Activated CD8-positive, alpha-beta memory T cell treated with anti-CD3 and anti-CD28 coated beads, Interleukin-2, amount 50 U/mL, for 24 hours (primary cell): ENCODE data around the gene TAS2R4.
"Not testable (repeated sequence)": the region's sequence is repeated elsewhere in the genome, so short reads cannot be mapped to it uniquely, and the experiment has no call there.

ENCODE experiments used
- DNase-seq: peaks from one replicate; pipeline ENCODE4 v3.0.0-alpha.2; 2020; ENCODE audit errors: extremely low read depth

The TAS2R4 gene

DNA sequence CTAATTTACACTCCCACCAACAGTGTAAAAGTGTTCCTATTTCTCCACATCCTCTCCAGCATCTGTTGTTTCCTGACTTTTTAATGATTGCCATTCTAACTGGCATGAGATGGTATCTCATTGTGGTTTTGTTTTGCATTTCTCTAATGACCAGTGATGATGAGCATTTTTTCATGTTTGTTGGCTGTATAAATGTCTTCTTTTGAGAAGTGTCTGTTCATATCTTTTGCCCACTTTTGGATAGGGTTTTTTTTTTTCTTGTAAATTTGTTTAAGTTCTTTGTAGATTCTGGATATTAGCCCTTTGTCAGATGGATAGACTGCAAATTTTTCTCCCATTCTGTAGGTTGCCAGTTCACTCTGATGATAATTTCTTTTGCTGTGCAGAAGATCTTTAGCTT is 46.0 kb downstream of the TAS2R4 start:
- not testable (repeated sequence) for DNase-seq
